8988T (cell line): ENCODE results near the gene LRRC18.

Source experiments
- DNase-seq: peaks from one replicate; pipeline ENCODE4 v3.0.0; 2011

The LRRC18 gene

GRCh38 chr10:48878091-48878490 is 61.5 kb downstream of the LRRC18 start:
- DNase-seq: no peak

DNA sequence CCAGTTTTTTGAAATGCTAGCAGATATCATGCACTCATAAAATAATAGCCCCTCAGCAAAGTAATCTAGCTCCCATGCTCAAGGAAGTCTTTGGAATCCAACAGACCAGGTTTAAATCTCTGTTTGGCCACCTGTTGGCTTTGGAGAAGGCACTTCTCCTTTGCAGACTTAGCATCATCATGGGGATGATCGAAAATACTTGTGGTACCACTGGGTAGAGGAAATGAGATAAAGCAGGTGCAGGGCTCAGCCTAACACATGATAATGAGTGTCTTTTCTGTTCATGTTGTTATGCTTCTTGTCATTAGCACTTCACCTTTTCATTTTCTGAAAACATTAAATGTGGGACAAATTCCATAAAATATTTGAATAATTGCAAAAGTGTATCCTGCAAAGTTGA is 67.4 kb downstream of the LRRC18 start:
- no peak for DNase-seq
